ENCODE data around the gene UBE3B.
A peak's percentile ranks its signal among the peaks of the same experiment; 100 is the strongest.

Gene UBE3B

DNA sequence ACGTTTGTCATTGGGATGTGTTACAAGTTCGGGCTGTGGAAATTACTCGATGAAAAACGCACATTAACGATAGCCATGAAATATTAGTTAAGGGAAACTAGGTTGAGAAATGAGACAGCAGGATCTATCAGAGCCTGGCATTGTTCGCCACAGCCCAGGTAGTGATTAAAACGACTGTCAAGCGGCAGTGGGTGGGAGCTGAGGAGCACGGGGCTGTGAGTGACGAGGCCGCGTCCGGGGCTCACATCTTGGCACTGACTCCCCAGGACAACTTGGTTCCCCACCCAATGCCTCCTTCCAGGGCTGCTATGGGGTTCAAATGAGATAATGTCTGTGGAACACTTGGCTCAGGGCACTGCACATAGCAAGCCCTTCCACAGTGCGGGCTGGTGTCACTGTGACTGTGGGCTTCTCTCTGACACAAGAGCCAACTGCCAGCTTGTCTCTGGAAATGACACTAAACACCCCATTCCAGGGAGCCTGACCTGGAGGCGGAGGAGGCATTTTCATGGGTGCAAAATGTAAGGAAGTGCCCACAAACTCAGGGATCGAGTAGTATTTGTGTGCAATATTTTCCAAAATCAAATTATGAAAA, 76.6 kb downstream of the UBE3B start:
- DNase-seq (ENCODE audit: low spot score): peak; percentile 10

DNA sequence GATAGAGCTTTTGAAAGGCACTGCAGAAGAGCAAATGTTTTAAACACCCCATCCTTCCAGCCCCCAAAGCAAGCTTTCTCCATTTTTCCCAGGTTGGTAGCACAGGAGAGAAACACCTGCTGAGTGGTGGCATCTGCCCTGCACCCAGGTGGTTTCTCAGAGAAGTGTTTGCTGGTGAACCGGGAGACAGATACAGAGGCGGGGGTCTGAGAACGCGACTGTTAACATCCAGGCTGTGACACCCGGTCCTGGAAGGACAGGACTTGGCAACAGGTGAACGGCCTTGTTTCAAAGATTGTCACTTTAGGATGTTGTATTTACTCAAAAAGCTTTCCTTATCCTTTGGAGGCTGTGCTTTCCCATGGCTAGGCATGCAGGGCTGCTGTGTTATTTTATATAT, 77.3 kb downstream of the UBE3B start:
- no peak for DNase-seq (ENCODE audit: low spot score)

DNA sequence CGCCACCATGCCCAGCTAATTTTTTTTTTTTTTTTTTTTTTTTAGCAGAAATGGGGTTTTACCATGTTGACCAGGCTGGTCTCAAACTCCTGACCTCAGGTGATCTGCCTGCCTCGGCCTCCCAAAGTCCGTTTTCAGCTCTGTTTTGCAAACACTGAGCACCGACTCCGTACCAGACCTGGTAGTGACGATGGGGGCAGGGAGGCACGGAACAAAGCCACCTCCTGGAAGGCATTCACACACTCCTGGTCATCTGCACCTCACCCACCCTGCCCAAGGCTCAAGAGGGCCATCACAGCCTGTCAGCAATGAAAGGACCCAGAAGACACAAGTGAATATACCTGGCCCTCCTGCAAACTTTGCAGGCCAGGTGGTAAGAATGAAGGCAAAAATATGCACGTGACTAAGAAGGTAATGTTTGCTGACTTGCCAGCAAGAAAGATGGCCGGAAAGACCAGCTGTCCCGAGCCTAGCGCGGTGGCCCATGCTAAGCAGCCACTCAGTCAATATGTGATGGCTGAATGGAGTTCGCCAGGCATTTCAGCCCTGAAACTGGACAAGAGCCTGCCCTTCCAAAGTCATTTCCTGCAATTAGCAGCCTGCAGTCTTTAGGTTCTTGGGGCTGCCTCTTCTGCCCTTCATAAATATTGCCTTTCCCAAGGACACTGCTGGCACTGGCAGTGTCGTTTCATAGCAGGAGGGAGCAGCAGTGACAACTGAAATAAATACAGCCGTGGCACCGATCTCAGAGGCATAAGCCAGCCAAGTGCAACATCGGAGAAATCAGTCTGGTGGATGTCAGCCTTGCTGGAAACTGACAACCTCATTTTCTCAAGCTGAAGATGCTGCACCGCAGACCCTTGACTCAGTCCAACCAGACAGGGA, 78.2 kb downstream of the UBE3B start:
- DNase-seq (ENCODE audit: low spot score): no peak

DNA sequence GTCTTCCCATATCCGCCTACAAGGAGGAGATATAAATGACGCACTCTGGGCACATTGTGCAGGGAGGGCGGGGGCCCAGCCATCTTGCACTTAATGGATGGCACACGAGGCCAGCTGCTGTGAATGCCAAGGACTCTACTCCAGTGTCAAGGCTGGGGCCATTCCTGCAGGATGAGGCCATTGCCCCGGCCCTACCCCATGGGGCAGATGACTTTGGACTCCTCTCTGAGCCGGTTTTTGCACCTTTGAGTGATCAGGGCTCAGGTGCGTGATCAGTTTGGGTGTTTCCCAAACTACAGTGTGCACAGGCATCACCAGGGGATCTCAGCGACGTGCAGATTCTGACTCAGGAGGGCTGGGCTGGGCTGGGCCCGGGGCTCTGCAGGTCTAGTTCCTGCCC, 79.8 kb downstream of the UBE3B start:
- DNase-seq (ENCODE audit: low spot score): no peak

DNA sequence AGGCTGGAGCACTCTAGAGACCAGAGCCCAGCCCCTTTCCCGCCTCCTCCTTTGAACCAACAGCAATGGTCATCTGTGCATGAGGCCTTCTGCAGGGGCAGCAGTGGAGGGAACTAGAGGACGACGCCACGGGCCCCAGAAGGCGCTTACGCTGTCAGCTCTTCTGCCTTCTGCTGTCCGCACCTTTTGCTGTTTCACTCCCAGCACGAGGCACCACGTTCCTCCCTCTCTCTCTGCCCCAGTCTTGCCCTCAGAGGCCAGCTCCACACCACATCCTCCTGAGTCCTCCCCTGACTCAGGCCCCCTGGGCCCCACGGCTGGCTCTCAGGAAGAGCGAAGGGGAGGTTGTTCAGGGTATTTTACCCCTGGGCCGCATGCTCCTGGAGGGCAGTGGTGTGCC, 80.4 kb downstream of the UBE3B start:
- DNase-seq (ENCODE audit: low spot score): no peak

DNA sequence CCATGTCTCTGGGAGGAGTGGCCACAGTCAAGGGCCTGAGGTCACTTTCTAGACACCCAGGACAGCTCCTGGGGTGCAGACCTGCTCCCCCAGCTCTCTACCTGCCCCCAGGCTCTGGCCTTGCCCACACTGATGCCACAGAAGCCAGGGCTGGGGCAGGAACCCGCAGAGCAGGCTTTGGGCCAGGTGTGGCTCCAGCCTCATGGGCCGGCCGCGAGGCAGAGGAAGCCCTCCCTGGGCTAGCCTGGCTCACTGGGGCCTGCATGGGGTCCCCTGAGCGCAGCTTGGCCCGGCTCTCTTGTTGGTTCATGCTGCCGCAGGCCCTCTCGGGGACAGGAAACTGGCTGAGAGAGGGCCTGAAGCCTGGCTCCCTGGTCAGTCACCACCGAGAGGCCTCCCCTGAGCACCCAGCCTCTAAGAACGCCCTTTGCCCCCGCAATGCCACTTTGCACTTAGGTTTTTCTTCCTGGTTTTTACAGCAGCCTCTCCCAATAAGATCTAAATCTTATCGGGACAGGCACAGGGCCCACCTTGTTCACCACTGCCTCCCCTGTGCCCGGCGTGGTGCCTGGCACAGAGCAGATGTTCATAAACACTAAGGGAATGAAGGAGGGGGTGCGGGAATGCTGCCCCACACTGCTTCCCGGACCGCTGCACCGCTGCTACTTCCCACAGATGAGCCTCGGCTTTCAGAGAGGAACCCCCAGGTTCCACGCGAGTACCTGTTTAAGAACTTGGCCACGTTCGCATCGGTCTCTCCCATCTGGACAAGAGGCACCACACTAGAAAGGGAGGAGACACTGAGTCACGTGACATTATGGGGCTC, 81.2 kb downstream of the UBE3B start:
- DNase-seq (ENCODE audit: low spot score): no peak

DNA sequence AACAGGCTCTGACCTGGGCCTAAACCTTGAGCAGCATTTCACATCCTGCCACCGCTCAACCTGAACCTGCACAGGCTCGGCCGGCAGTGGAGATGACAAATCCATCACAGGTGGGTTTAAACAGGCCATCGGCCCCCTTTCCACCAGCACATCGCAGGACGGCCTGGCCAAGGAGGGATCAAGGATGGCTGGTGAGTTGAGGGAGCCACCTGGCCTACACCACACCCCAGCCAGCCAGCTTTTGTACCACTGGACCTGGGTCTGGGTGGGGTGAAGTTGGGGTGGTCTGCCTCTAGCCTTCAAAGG, 81.7 kb downstream of the UBE3B start:
- DNase-seq (ENCODE audit: low spot score): no peak

DNA sequence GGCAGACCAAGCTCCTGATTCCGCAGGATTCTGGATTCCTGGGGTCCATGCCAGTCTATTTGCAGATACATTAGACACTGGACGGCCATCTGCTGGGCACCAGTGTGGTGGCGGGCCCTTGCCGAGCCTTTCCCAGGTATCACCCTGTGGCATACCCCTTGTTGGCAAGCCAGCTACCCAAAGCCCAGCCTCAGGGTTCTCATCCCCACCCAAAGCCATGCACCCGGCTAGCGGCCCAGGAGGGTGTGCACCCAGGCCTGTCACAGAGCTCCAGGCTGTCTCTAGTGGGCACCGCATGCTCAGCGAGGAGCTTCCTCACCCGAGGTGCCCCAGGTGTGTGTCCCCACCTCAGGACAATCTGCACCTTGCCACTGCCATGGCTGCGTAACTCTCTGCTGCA, 82.2 kb downstream of the UBE3B start:
- DNase-seq (ENCODE audit: low spot score): no peak

DNA sequence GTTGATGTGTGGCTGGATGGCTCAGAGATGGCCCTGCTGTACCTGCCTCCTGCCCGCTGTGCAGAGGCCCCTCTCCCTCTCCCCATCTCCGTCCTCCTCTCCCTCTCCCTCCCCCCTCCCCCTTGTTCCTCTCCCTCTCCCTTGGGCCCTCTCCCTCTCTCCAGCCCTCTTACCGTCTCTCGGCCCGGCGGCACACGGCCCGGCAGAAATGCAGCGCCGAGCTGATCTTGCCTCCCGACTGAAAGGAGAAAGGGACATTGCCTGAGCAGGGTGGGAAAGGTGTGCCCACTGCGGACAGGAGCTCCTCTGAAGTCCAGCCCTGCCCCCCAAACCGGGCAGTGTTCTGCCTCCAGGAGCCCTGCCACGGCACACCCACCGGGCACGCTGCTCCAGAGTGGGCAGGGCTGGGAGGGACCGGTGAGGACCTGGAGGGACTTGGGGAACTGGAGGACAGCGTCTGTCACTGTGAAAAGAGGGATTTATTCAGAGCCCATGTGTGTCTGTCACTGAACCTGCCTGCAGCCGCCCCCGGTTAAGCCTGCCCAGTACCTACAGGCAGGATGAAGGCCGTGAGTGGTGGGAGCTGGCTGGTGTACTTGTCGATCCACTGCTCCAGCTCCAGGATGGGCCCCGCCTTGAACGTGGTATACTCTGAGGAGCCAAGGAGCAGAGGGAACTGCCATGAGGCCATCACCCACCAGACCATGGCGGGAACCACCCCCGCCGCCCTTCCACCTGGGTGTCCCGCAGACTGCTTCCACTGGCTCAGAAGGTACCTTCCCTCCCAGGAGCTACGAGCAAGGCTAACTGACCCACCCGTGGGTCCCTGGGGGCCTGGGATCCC, 83.7 kb downstream of the UBE3B start:
- DNase-seq (ENCODE audit: low spot score): no peak

DNA sequence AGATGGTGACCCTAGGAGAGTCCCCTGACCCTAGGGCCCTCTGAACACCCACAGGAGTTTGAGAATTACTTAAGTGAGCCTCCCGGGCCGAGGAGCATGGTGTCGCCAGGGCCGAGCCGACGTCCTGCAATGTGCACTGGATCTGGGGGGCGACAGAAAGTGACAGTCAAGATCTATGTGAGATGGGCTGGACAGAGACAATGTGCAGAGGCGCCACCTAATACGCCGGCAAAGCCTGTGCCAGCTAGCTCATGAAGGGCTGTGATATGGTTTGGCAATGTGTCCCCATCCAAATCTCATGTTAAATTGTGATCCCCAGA, 84.2 kb downstream of the UBE3B start:
- no peak for DNase-seq (ENCODE audit: low spot score)

DNA sequence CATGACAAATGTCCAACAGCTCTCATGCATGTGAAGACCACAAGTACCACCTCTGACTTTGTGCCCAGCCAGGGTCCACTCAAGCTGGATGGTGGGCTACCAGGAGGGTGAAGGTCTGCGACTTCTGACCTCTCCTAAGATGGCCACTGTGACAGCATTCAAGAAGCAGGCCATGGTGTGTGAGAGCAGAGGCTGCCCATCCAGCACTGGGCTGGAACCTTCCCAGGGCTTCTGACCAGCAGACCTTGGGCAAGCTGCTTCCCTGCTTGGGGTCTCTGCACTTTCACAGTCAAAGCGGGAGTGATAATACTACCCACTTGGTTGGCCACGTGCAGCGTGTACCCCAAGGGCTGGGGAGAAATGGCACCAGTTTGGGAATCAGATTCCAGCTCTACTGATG, 85.4 kb downstream of the UBE3B start:
- DNase-seq (ENCODE audit: low spot score): no peak

DNA sequence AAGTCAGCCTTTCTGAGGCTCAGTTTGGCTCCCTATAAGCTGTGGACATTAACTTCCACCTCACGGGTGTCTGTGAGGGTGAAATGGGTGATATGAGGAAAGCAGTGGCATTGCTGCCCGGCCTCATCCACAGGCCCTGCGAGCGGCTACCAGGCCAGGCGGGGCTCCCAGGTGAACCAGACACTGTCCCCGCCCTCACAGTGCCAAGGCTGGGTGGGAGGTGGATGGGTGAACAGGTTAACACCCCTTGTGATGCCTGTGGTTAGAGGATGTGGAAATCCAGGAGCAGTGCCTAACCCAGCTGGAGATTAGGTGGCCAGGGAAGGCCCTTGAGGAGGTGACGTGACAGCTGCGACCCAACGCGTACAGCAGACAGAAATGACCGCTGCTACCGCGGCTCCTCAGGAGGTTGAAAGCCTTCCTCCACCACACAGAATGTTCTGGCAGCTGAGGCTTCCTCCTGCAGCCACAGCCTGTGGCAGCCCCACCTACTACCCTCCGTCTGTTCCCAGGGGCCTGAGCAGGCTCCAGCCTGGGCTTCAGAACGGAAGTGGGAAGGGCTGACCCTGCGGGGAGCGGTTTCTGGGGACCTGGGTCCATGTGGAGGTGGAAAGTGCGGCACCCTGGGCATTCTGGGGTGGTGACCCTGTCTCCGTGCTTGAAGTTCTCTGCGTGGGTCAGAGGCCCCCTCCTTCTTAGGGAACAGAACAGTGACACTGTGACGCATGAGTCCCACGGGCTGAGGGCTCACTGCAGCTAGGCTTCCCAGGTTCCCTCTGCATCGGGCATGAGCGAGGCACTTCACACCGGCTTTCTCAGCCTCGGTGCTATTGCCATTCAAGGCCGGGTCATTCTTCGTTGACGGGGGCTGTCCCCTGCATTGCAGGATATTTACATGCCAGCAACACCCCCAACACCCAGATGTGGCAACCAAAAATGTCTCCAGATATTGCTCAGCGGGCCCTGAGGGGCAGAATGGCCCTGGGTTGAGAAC, 86.2 kb downstream of the UBE3B start:
- no peak for DNase-seq (ENCODE audit: low spot score)

DNA sequence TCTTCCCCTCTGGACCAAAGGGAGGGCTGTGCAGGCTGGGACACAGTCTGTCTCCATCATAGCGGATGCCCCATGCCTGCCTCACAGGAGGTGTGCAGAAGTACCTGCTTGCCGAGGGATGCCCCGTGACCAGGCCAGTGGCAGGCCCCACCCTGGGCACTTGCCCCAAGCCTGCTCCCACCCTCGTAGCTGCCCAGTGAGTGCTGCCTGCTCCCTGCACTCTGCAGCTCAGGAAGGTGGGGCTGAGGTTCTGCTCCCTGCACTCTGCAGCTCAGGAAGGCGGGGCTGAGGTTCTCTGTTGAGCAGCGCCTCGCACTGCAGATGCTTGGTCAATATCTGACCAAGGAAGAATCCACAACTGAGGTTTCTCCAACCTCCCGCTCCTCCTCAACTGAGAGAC, 89.0 kb downstream of the UBE3B start:
- DNase-seq (ENCODE audit: low spot score): no peak

DNA sequence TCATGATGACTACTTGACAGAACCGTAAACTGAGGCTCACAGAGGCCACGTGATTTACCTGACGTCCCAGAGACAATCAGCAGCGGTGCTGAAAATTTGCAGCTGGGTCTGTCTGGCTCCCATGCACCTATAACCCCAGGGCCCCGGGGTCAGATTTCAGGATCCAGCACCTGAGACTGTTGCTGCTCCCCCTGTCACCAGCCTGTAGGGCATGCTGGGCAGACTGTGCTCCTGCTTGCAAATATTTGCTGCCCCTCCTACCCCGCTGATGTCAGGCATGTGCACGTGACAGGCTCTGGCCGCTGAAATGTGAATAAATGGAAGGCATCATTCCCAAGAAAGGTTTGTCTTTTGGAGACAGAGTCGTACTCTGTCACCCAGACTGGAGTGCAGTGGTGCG, 89.9 kb downstream of the UBE3B start:
- DNase-seq (ENCODE audit: low spot score): no peak

DNA sequence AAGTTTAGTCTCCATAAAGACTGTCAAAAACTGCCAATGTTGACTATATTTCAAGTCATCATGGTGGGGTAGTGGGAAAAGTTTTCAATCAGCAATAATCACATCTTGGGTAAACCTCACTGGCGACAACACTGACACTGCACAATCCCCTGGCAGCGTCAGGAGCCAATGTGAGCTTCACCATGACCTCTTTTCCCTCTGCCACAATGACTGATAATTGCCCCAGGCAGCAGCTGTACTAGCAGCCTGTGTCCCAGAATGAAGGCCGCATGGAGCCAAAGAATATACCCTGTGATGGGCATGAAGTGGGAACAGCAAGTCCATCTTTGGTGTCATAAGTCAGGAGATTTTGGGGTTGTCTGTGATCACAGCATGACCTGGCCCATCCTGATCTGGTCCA, 90.5 kb downstream of the UBE3B start:
- no peak for DNase-seq (ENCODE audit: low spot score)

DNA sequence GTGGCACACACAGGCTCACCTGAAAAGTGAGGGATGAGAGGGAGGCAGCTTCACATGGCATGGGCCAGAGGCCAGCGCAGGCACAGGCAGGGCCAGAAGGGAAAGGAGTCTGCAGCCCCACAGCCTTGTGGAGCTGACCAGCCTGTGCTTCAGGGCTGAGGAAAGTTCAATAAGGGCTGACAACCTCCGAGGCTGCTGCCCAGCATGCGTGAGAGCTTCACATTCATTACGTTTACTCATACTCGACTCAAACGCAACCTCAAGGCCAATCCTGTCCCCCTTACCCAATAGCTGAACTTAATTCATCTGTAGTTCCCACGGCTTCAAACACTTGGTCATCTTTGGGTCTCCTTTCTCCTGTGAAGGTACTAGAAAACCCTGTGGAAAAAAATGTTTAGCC, 91.1 kb downstream of the UBE3B start:
- DNase-seq (ENCODE audit: low spot score): no peak

DNA sequence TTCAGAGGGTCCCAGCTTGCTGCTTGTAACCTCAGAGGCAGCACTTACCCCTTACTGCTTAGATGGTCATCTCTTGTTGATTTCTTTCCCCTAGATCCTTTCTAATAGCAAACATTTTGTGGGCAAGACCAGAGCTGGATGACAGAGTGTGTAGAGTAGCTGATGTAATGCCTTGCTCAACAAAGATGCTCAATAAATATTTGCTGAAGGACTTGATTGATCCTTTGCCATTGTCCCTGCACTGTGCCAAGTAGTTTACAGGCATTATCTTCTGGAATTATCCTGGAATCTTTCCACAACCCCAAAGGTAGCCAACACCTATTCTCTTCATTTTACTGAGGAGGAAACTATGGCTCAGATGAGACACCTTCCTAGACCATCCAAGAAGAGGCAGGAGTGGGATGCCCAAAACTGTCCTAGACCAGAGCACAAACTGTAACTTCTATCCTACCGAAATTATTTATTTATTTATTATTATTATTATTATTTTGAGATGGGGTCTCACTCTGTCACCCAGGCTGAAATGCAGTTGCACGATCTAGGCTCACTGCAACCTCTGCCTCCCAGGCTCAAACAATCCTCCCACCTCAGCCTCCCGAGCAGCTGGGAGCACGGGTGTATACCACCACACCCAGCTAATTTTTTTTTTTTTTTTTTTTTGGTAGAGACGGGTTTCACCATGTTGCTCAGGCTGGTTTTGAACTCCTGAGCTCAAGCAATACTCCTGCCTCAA, 94.5 kb downstream of the UBE3B start:
- DNase-seq (ENCODE audit: low spot score): no peak

DNA sequence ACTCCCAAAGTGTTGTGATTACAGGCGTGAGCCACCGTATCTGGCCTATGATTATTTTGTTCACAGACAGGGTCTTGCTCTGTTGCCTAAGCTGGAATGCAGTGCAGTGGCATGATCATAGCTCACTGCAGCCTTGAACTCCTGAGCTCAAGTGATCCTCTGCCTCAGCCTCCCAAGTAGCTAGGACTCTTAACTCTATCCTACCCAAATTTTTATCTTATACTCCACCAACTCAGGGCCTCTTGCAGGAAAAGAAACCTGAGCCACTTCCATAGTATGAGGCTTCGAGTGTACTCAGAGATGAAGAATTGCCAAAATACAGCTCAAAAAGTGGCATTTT, 95.0 kb downstream of the UBE3B start:
- DNase-seq (ENCODE audit: low spot score): no peak

DNA sequence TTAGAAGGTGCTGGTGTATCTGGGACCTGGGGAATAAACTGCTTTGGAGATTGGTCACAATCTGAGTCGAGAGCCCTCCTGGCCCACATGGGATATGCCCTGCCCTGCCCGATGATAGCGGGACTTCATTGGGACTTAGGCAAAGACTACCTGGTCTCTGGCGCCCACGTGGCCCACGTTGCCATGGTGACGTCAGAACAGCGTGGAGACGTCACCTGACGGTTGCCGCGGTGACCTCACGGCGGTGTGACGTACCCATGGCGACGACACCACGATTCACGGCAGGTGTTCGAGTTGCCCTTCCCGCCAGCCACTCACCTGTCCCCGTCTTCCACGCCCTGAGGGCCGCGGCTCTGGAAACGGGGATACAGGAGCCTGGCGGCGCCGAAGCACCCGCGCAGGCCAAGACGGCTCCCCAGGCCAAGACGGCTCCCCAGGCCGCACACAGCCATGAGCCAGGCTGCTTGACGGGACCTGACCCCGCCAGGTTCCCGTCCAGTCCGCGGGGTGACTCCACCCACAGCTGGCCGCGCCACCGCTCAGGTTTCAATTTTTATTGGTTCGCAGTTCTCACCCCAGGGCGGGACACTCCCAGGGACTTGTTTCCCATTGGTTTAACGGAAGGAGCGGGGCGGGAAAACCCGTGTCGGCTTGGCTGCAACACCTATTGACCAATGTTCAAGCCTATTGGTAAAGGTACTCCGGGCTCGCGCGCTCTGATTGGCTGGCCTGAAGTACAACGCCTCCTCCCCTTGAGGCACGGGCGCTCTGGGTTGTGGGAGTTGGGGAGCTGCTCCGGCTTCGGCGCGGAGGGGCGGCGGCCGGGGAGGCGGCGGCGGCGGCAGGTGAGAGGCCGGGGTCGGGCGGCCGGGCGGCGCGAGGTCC, 95.8 kb downstream of the UBE3B start, which contains the start of the genes MMAB and MVK:
Gene MMAB, minus strand, starts transcription at position 476 of the 885 bp plus-strand sequence. Its CDS starts 24 bp downstream, at position 452.
Gene MVK, plus strand, starts transcription at position 766 of the 885 bp plus-strand sequence. CDS start 1,029 bp downstream, outside the sequence.
- DNase-seq (ENCODE audit: low spot score): peak; percentile 98
